Esophagus squamous epithelium (tissue), 5 donors: ENCODE measurements around the gene ARHGAP44. TPM values are rescaled to one million over a fixed set of nuclear protein-coding genes. Genes with fewer than 3 reads are reported as not detected.

ENCODE experiments used
- DNase-seq: peaks from one replicate; lab custom pipeline; 2025; lab: John Stamatoyannopoulos, UW
- H3K27ac ChIP-seq, 4 donors: fragments of 200-600 bp; sonication (generic); one replicate each; pipeline ENCODE4 v1.5.1; 2016 to 2019; ENCODE audit warnings: mild to moderate bottlenecking in 1 of 4
- H3K27me3 ChIP-seq, 4 donors: fragments of 200-600 bp; sonication (generic); 1 replicate in 3 of 4; 2 replicates in 1 of 4; pipeline versions ENCODE4 v1.5.1 to v1.6.0; 2017 to 2021; ENCODE audit warnings: antibody characterized with exemption in 1 of 4
- H3K36me3 ChIP-seq, 3 donors: fragments of 200-600 bp; sonication (generic); one replicate each; pipeline ENCODE4 v1.5.1; 2016 to 2019
- H3K4me1 ChIP-seq, 3 donors: fragments of 200-600 bp; sonication (generic); one replicate each; pipeline ENCODE4 v1.5.1; 2017 to 2019
- H3K4me3 ChIP-seq, 4 donors: fragments of 200-600 bp; sonication (generic); 1 replicate in 3 of 4; 2 replicates in 1 of 4; pipeline ENCODE4 v1.5.1; 2016 to 2019; ENCODE audit warnings: mild to moderate bottlenecking in 2 of 4, moderate library complexity in 1 of 4
- H3K9me3 ChIP-seq, 3 donors: fragments of 200-600 bp; sonication (generic); one replicate each; pipeline ENCODE4 v1.5.1; 2016 to 2019
- POLR2A ChIP-seq, 4 donors: fragments of 450-650 bp; IDR thresholded peaks; one replicate each; pipeline ENCODE4 v1.6.1; 2017; ENCODE audit warnings: antibody characterized with exemption in 4 of 4, mild to moderate bottlenecking in 4 of 4, moderate library complexity in 3 of 4
- WGBS, 2 donors: methylation state at CpG; one replicate each; pipeline ENCODE4 v1.1.5; 2018; 5-methylcytosine and 5-hydroxymethylcytosine counted together
- intact Hi-C: fragments of 100-400 bp; cut with DNase I; formaldehyde crosslinking; loops from one replicate; pipeline ENCODE4 v1.15.0; 2022
- total RNA-seq, 4 donors: library from RNA; depleted of rRNA; stranded (reverse); fragments of >200 nt; gene quantifications; one replicate each; pipeline ENCODE4 v1.1.0, GENCODE V29; 2016
- TF ChIP-seq, protein P1 (sequence below), 6 experiments: fragments of 450-650 bp in 4 of 6; fragments of 200-600 bp in 2 of 6; sonication (generic) in 2 of 6; IDR thresholded peaks; one replicate each; pipeline ENCODE4 v1.5.1; 2016 to 2019; ENCODE audit warnings: antibody characterized with exemption in 6 of 6, mild to moderate bottlenecking in 4 of 6, moderate library complexity in 4 of 6
- donor health status: DM: yes; HTN: yes; CAD: no.

The ARHGAP44 gene
- total RNA-seq, 4 donors from 2014 or later: 0.61 to 1.9 (median 0.89) TPM

DNA sequence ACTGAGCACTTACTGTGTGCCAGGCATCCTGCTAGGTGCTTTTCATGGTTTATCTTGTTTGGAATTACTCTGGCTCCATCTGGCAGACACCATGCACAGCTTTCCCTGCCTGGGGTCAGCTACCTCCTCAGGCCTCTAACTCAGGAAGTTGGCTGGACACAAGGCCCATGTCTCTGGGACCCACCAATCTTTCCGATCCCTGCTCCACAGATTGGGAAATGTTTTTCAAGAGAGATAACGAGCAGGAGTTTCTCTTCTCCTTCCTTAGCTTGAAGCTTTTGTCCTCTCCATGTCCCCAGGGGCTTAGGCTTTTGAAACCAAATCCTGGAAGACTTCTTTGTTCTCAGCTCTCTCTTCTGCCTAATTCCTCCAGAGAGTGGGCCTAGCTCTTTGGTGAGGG, 240.0 kb downstream of the ARHGAP44 start:
- H3K36me3 ChIP-seq: no peaks in the 10 kb centered on the region
- no peak for DNase-seq
- TF ChIP-seq, protein P1, sequence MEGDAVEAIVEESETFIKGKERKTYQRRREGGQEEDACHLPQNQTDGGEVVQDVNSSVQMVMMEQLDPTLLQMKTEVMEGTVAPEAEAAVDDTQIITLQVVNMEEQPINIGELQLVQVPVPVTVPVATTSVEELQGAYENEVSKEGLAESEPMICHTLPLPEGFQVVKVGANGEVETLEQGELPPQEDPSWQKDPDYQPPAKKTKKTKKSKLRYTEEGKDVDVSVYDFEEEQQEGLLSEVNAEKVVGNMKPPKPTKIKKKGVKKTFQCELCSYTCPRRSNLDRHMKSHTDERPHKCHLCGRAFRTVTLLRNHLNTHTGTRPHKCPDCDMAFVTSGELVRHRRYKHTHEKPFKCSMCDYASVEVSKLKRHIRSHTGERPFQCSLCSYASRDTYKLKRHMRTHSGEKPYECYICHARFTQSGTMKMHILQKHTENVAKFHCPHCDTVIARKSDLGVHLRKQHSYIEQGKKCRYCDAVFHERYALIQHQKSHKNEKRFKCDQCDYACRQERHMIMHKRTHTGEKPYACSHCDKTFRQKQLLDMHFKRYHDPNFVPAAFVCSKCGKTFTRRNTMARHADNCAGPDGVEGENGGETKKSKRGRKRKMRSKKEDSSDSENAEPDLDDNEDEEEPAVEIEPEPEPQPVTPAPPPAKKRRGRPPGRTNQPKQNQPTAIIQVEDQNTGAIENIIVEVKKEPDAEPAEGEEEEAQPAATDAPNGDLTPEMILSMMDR (IDR thresholded peaks at IDR 0.05): no peak
- TF ChIP-seq POLR2A (IDR thresholded peaks at IDR 0.05): no peak
- no peaks in the 10 kb centered on the region for H3K9me3 ChIP-seq
- H3K4me1 ChIP-seq: peaks cover 0 to 8% (median 0%) of the 10 kb centered on the region in 3 donors
- WGBS, 2 donors: 74 to 100% methylated on average over 1 to 2 of the region's 2 CpGs
- H3K27ac ChIP-seq: no peak overlapping the region
- H3K4me3 ChIP-seq: no peak overlapping the region
- peaks cover 0 to 9% (median 0%) of the 10 kb centered on the region in 4 donors for H3K27me3 ChIP-seq
- intact Hi-C loops: no loop called here

DNA sequence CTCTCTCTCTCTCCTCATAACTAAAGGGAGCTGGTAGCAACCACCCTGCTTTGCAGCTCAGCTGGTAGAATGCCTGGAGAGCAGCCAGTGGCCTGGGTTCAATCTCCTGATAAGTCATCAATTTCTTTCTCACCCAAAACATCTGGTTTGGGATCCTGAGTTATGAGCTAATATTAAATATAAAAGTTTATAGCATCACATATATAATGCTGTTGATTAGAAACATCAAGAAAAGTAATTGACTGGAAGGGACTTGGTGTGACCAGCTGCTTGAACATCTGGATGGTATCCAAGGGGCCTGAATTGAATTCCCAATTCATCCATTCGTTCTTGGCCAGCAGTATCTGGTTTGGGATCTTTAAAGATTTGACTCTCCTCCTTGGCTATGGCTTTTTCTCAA, 240.8 kb downstream of the ARHGAP44 start:
- 62 to 63% methylated on average over 1 of the region's 1 CpG for WGBS, 2 donors
- H3K4me1 ChIP-seq: peaks cover 0 to 4% (median 0%) of the 10 kb centered on the region in 3 donors
- TF ChIP-seq POLR2A (IDR thresholded peaks at IDR 0.05): no peak
- TF ChIP-seq, protein P1 (IDR thresholded peaks at IDR 0.05): no peak
- no peaks in the 10 kb centered on the region for H3K36me3 ChIP-seq
- H3K4me3 ChIP-seq: no peak overlapping the region
- peaks cover 0 to 9% (median 0%) of the 10 kb centered on the region in 4 donors for H3K27me3 ChIP-seq
- no peaks in the 10 kb centered on the region for H3K9me3 ChIP-seq
- no peak for DNase-seq
- no peak overlapping the region for H3K27ac ChIP-seq
- intact Hi-C loops: no loop called here

DNA sequence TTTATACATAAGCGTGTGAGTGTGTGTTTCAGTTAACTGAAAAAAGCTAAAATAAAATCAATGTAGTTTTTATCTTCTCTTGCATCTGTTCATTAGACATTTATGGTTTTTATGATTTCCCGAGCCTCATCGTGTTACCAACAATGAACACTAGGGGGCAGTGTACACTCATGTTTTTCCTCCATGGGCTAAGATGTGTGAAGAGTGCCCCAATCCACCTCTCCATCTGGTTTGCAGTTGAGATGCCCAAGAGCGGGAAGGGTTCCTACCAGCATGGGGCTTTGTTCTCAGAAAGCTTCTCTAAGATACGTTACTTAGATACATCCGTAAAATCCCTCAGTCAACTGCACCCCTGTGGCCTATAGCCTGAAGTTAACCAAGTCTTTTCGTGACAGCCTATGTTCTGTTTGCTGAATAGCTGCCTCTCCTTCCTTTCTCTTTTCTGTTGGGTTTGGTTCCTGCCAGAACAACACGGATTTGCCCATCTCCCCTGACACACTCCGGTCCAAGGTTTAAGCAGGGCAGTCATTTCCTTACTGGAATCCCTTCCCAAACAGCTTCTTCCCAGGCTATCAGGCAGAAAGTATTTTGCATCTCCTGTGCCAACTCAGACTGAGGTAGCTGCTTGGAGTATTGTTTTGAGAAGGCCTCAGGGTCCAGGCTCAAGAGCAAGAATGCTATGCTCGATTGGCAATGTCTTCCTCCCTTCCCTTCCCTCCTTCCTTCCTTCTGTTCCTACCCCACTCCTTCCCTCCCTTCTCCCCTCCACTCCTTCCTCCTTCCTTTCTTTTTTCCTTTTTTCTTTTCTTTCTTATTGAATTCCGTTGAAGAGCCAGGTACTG, 241.4 kb downstream of the ARHGAP44 start:
- intact Hi-C loops: no loop called here
- TF ChIP-seq, protein P1 (IDR thresholded peaks at IDR 0.05): peak; percentile 37 to 74 (median 68)
- TF ChIP-seq POLR2A (IDR thresholded peaks at IDR 0.05): no peak
- peaks cover 0 to 9% (median 0%) of the 10 kb centered on the region in 4 donors for H3K27me3 ChIP-seq
- no peak for DNase-seq
- H3K4me3 ChIP-seq: no peak overlapping the region
- H3K4me1 ChIP-seq: peaks cover 0 to 4% (median 0%) of the 10 kb centered on the region in 3 donors
- H3K27ac ChIP-seq: no peak overlapping the region
- H3K36me3 ChIP-seq: no peaks in the 10 kb centered on the region
- peaks cover 0 to 2% (median 0%) of the 10 kb centered on the region in 3 donors for H3K9me3 ChIP-seq
- WGBS, 2 donors: 42 to 47% methylated on average over 11 of the region's 11 CpGs

DNA sequence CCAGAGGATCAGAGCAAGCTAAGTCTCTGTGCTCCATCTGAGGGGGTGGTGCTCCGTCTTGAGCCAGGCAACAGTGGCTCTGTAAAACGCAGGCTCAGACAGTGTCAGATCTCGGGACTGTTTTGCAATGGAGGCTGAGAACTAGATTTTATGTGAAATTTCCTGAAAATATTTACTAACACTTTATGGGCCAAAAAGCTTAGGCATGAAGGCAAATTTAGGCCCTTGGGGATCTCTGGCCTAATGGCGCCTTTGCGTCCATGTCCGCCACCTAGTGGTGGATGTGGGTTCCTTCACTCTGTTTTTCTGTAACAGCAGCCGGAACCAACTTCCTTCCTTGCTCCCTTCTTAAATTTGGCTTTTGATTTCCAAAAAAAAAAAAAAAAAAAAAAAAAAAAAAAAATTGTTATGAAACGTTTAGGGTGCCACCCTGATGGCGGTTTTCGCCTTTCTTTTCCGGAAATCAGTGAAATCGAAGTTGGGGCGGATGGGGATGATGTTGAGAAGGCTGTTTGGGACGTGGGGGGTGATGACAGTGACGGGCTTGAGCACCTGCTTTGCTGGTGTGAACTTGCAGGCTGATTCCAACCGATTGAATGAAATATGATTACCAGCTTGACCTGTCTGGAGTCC, 242.5 kb downstream of the ARHGAP44 start:
- H3K4me3 ChIP-seq: no peak overlapping the region
- TF ChIP-seq, protein P1 (IDR thresholded peaks at IDR 0.05): peak; percentile 63 to 77 (median 66)
- no peak for TF ChIP-seq POLR2A (IDR thresholded peaks at IDR 0.05)
- peaks cover 0 to 9% (median 0%) of the 10 kb centered on the region in 4 donors for H3K27me3 ChIP-seq
- H3K36me3 ChIP-seq: no peaks in the 10 kb centered on the region
- 35 to 52% methylated on average over 16 of the region's 16 CpGs for WGBS, 2 donors
- H3K9me3 ChIP-seq: peaks cover 0 to 11% (median 0%) of the 10 kb centered on the region in 3 donors
- H3K27ac ChIP-seq: peak overlapping the region in 1 of 4 donors; percentile 18
- intact Hi-C loops: no loop called here
- DNase-seq: no peak
- H3K4me1 ChIP-seq: peaks cover 0 to 4% (median 0%) of the 10 kb centered on the region in 3 donors

DNA sequence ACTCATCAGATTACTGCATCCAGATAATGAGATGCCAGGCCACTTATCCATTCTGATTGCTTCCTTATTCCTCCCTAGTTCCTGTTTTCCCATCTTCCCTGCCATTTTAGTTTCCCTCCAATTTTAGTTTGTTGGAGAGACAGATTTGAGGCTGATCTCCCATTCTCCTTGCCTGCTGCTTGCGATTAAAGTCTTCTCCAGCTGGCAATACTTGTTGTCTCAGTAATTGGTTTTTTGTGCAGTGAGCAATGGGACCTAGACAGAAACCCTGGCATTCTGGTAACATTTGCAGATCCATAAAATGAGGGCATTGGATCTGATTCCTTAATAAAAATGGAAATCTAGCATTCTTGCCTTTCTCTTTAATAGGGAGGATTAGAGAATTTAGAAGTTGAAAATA, 246.1 kb downstream of the ARHGAP44 start:
- Histone ChIP-seq H3K27ac (no peak overlapping the region), H3K36me3 (no peaks in the 10 kb centered on the region), H3K27me3 (no peaks in the 10 kb centered on the region), H3K4me1 (peaks cover 0 to 4% (median 0%) of the 10 kb centered on the region in 3 donors), H3K4me3 (no peak overlapping the region), H3K9me3 (peaks cover 0 to 11% (median 0%) of the 10 kb centered on the region in 3 donors)
- DNase-seq: no peak
- TF ChIP-seq POLR2A (IDR thresholded peaks at IDR 0.05): no peak
- TF ChIP-seq, protein P1 (IDR thresholded peaks at IDR 0.05): no peak
- intact Hi-C loops: no loop called here
- 100% methylated on average over 1 of the region's 1 CpG for whole genome bisulfite sequencing, 2 donors
